GM13977 (cell line): ENCODE results near the gene NAIF1.

Source experiments
- DNase-seq: peaks from one replicate; pipeline ENCODE4 v3.0.0; 2012; ENCODE audit warnings: low spot score
- CTCF ChIP-seq: IDR thresholded peaks from 2 replicates; pipeline ENCODE4 v1.5.1; 2012; ENCODE audit warnings: mild to moderate bottlenecking, control low read depth; ENCODE audit not compliant: insufficient read depth; ENCODE audit errors: extremely low read depth, missing control alignments
- in situ Hi-C: fragments of 300-500 bp; cut with MboI; formaldehyde crosslinking; loops from one replicate; pipeline ENCODE4 v1.12.0; 2022; ENCODE audit warnings: low sequenced_read_pairs, low pct_unique_long_range_greater_than_20kb, mixed read lengths, inconsistent platforms; ENCODE audit not compliant: unreplicated experiment

NAIF1 gene

GRCh38 chr9:128091144-128091543 lies 24.0 kb upstream of the NAIF1 start:
- in situ Hi-C loops: no loop called here
- no peak for TF ChIP-seq CTCF
- no peak for DNase-seq

- no peak for TF ChIP-seq CTCF
- in situ Hi-C loops: no loop called here
- no peak for DNase-seq
These were observed 22.2 kb upstream of the NAIF1 start for GRCh38 chr9:128089299-128089698.

DNA sequence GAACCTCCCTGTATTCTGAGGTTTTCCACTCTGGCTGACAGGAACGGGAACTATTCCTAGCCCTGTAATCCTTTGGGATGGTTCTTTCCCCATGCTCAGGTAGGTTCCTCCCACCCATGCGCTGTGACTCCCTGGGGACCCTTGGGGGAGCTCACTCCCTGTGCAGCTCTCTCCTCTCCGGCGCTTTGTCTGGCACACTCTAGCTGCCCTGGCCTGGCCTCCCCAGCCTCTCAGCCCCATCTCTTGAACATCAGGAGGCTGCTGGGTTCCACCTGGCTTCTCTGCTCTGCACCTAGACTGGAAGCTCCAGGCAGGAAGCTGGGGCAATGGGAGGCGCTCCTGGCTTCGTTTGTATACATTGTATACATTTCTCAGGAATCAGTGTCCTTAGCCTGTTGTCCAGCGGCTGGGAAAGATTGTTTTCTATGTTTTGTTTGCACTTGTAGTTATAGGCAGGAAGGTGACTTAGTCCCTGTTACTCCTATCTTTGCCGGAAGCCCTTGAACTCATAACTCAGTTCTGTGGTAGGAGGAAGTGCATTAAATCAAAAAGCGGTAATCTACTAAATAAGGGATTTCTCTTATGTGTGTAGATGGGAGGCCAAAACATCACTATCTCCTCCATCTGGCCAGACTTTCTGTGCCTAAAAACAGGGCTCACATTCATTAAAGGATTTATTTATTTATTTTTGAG lies 21.3 kb upstream of the NAIF1 start:
- in situ Hi-C loops: no loop called here
- TF ChIP-seq CTCF: no peak
- no peak for DNase-seq

DNA sequence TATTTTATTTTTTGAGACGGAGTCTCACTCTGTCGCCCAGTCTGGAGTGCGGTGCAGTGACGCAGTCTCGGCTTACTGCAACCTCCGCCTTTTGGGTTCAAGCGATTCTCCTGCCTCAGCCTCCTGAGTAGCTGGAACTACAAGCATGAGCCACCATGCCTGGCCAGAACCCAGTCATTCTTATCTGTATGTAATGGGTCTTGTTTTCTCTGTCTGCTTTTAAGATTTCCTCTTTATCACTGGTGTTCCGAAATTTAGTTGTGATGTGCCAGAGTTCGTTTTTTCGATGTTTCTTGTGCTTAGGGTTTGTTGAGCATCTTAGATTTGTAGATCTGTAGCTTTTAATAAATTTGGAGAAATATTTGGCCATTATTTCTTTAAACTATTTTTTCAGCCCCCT lies 20.1 kb upstream of the NAIF1 start:
- TF ChIP-seq CTCF: no peak
- no peak for DNase-seq
- in situ Hi-C loops: no loop called here

- in situ Hi-C loops: no loop called here
- no peak for TF ChIP-seq CTCF
- DNase-seq: no peak
These were observed 18.8 kb upstream of the NAIF1 start for GRCh38 chr9:128085943-128086342.

- no peak for DNase-seq
- in situ Hi-C loops: no loop called here
- no peak for TF ChIP-seq CTCF
These were observed 17.6 kb upstream of the NAIF1 start for GRCh38 chr9:128084746-128085145.

- DNase-seq: no peak
- in situ Hi-C loops: no loop called here
- TF ChIP-seq CTCF: no peak
These were observed 15.0 kb upstream of the NAIF1 start for GRCh38 chr9:128082151-128082550.
